Fibroblast of skin of back (primary cell): ENCODE results near the gene PDHB.
"Not testable (repeated sequence)": the region's sequence is repeated elsewhere in the genome, so short reads cannot be mapped to it uniquely, and the experiment has no call there.

Source experiments
- DNase-seq: peaks from one replicate; pipeline ENCODE4 v3.0.0-alpha.2; 2013

PDHB gene

GRCh38 chr3:58437276-58437675 is 3.6 kb upstream of the PDHB start:
- DNase-seq = not testable (repeated sequence)

- peak; percentile 95 for DNase-seq
Observed at GRCh38 chr3:58434990-58435389, 1.4 kb upstream of the PDHB start.

- DNase-seq = no peak
Observed at GRCh38 chr3:58434511-58434910, 879 bp upstream of the PDHB start.

GRCh38 chr3:58434168-58434504 is 504 bp upstream of the PDHB start:
- DNase-seq = no peak

- no peak for DNase-seq
Observed at GRCh38 chr3:58432905-58433304, 727 bp downstream of the PDHB start.

- no peak for DNase-seq
Observed at GRCh38 chr3:58429657-58430056, 4.0 kb downstream of the PDHB start.

- DNase-seq = no peak
Observed at GRCh38 chr3:58427661-58428361, 5.8 kb downstream of the PDHB start.

- DNase-seq = no peak
Observed at GRCh38 chr3:58425782-58426181, 7.8 kb downstream of the PDHB start.

- no peak for DNase-seq
Observed at GRCh38 chr3:58424613-58425012, 9.0 kb downstream of the PDHB start.

- DNase-seq = peak; percentile 30
Observed at GRCh38 chr3:58422756-58423325, 10.8 kb downstream of the PDHB start.

GRCh38 chr3:58421004-58421403 is 12.6 kb downstream of the PDHB start:
- no peak for DNase-seq

GRCh38 chr3:58419780-58420507 is 13.7 kb downstream of the PDHB start:
- peak; percentile 49 for DNase-seq

GRCh38 chr3:58418227-58418626 is 15.4 kb downstream of the PDHB start:
- no peak for DNase-seq

GRCh38 chr3:58417075-58417474 is 16.6 kb downstream of the PDHB start:
- DNase-seq = no peak

GRCh38 chr3:58416191-58416590 is 17.4 kb downstream of the PDHB start:
- no peak for DNase-seq

GRCh38 chr3:58414538-58415197 is 19.0 kb downstream of the PDHB start:
- peak; percentile 70 for DNase-seq

GRCh38 chr3:58411851-58412830 is 21.5 kb downstream of the PDHB start:
- DNase-seq = no peak

- DNase-seq = no peak
Observed at GRCh38 chr3:58411036-58411435, 22.6 kb downstream of the PDHB start.

- no peak for DNase-seq
Observed at GRCh38 chr3:58409663-58410062, 24.0 kb downstream of the PDHB start.

GRCh38 chr3:58408906-58409305 is 24.7 kb downstream of the PDHB start:
- no peak for DNase-seq

GRCh38 chr3:58404396-58404795 is 29.2 kb downstream of the PDHB start:
- peak; percentile 67 for DNase-seq

- DNase-seq = no peak
Observed at GRCh38 chr3:58403513-58404109, 30.0 kb downstream of the PDHB start.
